GM18909 (cell line): ENCODE data around the gene CTDSPL.

Source experiments
- ATAC-seq: cut with Tn5 transposase; IDR thresholded peaks from one replicate; pipeline ENCODE4 v1.9.1; 2021; ENCODE audit warnings: mild to moderate bottlenecking; ENCODE audit not compliant: unreplicated experiment, poor library complexity

Gene CTDSPL

DNA sequence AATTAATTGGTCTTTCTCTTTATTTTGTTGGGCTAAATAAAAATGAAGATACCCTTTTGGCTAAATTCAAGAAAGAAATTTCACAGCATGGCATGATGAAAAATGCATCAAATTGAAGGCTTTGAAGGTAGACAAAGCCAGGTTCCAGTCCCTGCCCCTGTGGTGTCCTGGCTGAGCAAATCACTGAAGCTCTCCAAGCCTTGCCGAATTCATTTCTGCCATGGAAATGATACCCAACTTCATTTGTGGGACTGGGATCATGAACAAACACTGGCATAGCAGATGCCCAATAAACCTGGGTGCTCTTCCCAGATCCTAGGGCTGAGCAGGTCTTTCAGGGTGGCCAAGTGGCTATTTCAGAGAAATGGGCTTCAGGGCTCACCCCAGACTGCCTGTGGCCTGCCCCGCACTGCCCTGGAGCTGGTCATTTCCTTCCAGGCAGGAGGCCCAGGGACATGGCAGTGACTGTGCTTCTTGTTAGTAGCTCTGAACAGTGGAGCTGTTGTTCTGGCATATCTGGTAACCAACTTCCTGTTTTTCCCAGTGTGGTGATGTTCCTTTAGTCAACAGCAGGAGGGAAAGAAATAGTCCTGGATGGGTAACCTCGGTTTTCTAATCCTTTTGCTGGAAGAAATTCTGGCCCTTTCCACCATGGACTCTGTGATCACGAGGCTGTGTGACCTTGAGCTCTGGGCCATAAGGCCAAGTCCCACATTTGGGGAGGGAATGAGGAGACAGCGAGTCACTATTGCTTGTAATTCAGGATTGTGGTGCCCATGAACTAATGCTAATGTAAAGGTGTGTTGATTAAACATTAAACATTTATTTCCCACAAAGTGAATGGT is 47.6 kb downstream of the CTDSPL start:
- ATAC-seq, result no peak

DNA sequence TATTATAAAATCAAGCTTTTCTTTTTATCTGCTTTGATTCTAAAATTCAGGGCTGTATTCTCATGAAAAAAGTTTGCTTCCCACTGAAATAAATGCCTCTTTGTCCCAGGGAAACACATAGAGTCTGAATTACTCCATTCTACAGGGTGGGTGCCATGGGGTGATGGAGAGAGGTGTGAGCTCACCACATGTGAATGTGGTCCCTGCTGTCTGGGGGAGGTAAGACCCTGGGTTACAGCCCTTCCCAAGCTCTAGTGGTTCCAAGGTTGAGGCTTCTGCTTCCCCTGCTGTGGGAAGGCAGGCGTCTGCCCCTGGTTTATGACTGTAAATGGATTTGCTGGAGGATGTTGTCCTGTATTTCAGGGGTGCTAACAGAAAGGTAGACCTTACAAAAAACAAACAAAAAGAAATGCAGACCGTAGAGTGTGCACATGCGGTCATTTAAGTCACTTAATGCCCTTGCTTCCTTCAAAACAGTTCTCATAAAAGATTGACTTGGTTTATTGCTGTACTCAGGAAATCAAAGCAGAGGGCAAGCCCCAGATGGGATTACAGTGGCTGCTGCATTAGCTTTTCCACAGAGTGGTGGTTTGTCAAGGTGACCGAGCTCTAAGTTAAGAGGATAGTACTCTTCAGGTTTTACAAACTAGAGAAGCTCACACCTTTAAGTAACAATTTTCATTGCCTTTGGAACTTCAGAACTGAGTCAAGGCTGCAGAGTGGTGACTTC is 49.2 kb downstream of the CTDSPL start:
- no peak for ATAC-seq

DNA sequence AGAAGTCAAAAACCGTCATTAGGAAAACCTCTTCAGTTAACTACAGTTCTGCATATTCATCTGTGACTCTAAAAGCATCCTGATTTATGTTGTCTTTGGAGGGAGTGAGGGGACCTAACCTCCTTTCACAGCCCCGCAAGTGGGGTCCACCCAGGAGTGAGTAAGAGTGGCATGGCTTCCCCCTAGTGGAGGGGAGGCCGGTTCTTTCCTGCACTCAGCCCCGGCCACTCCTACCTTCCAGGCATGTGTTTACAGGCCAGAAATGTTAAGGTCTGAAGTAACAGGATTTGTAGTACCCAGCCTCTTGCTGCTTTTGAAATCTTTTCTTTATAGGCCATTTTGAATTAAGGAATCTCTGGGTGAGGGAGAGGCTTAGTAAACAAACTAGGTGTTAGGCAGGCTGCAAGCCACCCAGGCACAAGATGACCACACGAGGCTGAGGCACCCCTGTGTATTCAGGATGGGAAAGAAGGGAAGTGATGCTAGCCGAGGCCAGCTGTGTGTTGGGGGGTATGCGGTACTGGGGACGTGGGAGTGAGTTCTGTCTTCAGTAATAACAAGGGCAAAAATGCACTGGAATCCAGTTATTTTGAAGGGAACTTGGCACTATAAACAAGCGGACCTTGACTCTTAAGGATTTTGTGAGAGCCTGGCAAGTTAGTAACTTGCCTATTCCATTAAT is 50.5 kb downstream of the CTDSPL start:
- no peak for ATAC-seq

DNA sequence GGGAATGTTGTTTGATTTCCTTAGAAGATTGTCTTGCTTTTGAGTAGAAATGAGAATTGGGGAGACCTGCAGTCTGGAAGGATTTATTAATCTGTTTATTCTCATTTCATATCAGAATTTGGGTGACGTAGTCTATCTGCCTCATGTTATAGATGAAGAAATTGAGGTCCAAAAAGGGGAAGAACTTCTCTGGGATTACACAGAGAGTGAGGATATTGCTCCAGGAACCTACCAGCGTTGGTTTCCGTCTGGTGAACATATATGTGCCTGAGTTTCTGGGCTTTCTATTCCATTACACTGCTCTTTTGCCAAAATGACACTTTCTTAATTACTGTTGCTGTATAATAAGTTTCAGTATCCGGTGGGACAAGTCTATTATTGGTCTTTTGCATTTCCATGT is 51.8 kb downstream of the CTDSPL start:
- ATAC-seq, result no peak

DNA sequence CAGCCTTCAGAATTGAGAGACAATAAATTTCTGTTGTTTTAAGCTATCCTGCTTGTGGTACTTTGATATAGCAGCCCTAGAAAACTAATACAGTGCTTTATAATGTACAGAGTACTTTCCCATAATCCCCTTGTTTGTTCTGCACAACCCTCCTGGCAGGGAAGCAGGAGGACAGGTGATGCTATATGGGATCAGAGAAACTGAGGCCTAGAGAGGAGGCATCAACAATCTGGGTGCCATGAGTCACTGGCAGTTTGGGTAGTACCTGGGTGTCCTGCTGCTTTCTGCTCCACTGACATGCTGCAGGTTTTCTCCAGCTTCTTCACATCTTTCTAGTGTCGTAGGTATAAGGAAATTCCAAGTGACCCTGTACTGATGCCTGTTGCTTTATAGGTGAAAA is 55.0 kb downstream of the CTDSPL start:
- ATAC-seq, result no peak

DNA sequence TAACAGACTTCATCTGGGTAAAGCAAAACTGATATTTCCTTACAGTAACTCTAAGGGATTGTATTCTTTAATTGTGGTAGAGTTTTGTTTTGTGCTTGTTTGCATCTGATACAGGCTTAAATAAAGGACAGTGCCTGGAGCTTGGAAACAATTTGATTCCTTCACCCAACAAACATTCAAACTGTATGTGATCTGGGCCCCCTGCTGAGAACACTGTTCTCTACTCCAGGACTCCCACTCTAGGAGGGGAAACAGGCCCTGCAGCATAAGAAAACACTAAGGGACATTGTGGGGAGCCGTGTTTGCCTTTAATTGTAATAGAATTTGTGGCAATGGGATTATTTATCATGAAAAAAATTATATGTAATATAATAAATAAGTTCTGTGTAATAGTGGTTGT is 56.9 kb downstream of the CTDSPL start:
- ATAC-seq, result no peak

DNA sequence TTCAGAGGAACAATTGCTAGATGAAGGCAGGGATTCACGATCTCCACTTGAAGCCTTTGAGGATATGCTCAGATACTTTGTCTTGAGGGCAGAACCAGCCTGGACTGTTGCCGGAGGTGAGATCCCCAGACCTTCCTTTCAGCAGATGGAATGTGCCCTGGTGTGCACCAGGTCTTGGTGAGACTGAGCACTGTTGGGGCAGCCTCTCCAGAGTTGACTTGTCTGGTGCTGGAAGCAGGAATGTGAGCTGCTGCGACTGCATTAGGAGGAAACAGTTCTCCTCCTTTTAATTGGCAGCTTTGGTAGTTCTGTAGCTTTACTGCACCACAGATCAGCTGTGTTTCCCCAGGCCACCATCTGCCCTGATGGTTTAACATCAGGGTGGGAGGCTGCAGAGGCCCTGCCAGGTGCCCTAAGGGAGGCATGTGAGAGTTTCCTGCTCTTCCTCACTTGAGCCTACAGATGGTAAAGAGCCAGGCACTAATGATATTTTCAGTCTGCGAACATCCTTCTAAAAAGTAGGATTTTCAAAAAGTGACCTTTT is 58.5 kb downstream of the CTDSPL start:
- no peak for ATAC-seq

DNA sequence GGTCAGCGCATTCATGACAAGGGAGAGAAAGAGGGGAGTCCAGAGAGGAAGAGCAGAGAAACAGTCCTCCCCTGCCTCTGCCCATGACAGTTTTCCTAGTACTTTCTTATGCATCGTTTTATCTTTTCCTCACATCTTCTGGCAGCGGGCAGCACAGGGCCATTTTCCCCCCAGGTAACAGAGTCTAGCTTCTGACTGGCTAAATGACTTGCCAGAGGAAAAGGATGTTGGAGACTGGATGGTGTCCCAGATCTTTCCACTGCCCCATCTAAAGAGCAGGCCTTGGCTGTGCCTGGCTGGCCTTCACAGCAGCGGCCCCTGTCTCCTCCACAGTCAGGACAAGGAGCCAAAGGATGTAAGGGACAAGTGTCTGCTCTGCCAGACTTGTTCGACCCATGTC is 59.3 kb downstream of the CTDSPL start:
- no peak for ATAC-seq

DNA sequence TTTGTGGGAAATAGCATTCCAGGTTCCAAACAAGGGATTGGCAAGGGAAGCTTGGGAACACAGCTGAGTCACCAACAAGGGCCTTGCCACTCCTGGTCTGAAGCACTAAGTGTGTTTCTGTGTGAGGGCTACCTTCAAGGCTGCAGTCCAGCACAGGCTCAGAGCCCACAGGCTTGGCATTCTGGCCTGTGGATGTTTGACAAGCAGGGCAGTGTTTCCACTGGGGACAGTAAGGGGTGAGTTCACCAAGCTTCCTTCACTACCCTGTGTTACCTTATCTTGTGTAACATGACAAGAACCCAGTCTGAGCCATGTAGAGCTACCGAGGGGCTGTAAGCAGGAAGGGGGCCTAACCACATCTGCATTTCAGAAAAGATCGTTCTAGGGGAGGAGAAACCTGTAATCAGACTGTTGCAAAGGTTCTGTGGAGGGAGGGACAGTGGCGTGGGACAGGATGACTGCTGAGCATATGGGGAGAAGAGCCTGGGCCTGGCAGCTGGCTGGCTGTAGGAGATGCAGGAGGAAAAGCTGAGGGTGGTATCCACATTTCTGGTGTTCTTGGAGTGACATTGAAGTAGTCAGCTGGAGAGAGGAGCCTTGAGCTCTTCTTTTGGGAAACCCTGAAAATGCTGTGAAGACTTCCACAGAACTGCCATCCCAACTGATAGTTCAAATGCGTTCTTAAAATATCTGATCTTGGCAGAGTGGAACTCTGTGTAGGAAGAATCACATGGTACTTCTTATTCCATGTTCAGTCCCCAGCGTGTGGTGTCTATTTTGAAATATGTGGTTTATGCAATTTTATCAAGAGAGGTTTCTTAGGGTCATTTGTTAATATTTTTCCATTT is 61.3 kb downstream of the CTDSPL start:
- ATAC-seq, result no peak

DNA sequence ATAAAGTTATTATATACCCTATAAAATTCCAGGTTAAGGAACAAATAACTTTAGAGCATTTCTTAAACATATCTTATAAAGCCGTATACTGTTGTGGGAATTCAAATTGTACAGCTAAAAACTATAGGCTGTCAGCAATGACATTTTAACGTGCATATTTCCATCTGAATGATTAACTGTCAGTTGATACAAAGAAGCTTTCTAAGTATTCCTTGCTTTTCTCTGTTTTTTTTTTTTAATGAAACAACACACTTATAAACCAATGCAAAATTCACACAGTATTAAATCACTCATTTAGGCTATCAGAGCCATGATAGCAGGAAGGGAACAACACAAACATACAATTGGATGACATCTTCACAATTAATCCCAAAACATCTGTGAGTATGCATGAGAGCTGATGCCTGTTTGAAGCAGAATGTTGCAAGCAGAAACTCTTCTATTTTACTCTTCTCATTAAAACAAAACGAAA is 61.9 kb downstream of the CTDSPL start:
- ATAC-seq, result no peak

DNA sequence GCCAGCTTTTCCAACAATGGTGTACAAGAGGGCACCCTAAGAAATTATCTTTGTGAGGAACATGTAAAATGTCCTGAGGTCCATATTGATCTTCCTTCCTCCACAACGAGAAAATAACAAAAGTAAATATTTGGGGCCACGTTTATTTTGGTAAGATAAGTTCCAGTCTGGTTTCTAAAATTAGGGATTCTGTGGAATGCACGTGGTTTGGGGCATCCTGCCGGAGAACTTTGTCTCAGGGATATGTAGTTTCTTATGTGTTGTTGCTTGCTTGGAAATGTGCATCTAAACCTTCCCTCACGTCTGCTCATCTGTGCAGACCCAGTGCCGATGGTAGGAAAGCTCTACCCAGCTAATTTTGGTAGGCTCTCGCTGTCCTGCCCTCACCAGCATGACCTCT is 62.8 kb downstream of the CTDSPL start:
- ATAC-seq, result no peak

DNA sequence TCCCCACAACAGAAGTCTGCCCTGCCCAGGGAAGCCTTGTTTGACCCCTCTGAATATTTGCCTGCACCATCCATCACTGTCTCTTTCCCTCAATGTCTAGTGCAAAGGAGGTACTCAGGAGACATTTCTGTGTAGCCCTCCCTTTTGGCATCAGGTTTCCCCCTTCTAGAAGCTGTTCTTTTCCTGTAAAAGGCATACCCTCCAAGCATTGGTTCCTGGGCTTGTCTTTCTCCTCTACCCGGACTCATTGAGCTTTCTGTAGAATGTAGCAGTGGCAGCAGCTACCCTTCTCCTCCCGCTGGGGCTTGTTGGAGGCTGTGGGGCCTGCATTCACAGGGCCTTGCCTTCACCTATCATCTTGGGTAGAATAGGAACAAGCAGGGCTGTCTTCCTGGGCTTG is 63.5 kb downstream of the CTDSPL start:
- no peak for ATAC-seq

DNA sequence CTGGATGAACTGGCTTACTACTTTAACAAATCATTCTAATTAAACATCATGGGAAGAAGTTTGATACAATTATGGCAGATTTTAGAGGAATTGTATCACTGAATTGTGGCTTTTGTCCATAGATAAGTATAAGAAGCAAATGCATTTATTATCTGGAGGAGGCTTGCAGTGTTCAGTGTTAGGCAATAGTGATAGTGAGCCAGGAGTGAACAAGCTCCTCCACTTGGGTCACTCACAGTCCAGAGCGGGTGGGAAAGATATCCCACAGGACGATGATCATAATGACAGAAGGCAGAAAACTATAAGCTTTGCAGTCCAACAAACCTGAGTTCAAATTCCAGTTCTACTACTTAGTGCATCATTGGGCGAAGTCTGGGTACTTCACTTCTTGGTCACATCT is 64.9 kb downstream of the CTDSPL start:
- no peak for ATAC-seq

DNA sequence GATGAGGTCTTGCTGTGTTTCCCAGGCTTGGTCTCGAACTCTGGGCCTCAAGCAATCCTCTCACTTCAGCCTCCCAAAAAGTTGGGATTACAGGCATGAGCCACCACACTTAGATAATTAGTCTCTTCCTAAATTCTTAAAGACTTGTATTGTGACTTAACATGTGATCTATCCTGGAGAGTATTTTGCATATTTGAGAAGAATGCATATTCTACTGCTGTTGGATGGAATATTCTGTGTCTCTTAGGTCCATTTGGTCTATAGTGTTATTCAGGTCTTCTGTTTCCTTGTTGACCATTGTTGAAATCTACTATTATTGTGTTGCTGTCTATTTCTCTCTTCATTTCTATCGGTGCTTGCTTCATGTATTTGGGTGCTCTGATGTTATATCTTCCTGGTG is 68.8 kb downstream of the CTDSPL start:
- ATAC-seq, result no peak

DNA sequence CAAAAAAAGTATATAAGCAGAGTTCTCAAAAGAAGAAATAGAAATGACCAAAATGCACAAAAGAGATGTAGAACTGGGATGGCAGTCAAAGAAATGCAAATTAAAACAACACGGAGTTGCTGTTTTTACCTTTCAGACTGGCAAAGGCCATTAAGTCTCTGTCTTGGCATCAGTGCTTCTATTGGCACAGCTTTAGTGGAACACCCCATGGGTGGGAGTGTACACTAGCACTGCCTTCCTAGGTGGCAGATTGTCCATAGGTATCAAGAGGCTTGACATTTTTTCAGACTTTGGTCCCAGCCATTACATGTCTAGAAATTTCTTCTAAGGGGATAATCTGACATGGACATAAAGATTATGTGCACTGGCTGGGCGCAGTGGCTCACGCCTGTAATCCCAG is 70.8 kb downstream of the CTDSPL start:
- ATAC-seq, result no peak

DNA sequence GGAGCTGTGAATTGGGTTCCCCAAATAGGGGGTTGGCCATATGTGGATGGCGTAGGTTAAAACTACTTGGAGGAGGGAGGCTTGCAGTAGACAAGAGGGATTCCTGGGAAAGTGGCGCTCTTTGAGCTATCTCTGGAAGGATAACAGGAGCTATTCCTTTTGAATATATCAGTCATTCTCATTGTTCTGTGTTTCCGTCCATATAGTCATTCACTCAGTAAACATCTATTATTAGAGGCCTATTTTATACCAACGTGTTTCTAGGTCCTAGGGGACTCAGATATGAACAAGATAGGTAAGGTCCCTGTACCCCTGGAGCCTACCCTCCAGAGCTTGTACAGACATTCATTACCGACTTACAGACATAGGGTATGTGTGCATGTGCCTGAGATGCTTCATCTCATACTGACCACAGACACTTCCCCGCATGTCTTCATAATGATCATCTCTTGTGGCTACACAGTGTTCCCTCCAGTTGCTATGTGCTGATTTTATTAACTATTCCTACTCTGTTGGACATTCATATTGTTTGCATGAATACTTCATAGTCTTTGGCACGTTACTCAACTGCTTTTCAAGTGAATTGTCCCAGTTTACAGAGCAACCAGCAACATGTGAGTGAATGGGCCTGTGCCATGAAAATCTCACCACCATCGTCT is 73.1 kb downstream of the CTDSPL start:
- ATAC-seq, result no peak

DNA sequence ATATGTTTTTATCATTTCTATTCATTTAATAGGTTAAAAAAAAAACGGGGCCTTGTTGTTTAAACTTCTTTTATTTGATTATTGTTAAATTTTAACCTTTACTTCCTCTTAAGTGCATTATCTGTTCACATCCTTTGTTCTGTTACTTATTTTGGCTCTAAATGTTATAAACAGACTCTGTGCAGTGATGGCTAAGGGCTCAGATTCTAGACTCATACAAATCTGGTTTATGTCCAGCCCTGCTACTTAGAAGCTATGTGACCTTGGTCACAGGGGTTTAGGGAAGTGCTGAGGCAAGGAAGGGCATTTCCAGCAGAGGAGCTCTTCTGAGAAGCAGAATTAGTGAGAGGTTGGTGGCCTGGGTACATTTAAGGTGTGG is 73.6 kb downstream of the CTDSPL start:
- no peak for ATAC-seq

DNA sequence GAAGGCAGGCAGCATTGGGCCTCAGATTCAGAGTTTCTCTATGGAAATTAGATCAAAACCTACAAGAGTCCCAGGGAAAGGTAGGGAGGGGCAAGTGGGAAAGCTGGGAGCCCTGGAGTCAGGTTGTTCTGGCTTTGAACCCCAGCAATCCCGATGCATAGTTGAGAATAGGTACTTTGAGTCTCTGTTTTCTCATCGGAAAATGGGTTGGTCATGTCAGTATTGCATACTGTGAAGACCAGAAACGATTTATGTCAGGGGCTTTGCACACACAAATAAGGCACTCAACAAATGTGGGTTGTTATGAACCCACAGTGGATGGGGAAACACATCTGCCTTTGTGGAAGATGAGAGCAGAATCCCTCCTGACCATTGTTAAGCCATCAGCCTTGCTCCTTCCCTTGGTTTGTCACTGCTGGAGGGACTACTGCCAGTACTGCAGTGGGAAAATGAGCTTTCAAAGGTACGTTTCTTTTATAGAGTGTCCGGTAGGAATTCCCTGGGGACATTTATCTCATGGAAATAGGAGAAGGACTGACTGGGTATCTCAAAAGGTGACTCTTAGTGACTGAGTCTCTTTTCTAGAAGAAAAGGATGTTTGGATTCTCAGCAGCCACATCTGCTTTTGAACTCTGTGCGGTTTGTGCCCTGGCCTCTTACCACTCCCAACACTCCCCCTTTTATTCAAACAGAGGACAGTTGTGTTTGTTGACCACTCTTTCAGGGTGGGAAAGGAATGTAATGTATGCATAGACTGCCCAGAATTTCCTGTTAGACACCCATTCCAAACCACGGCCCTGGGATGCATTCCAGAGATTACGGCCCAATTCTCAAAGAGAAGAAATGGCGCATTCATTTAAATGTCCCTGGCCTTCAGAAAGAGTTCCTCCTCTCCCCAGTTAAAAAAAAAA is 74.3 kb downstream of the CTDSPL start:
- no peak for ATAC-seq

DNA sequence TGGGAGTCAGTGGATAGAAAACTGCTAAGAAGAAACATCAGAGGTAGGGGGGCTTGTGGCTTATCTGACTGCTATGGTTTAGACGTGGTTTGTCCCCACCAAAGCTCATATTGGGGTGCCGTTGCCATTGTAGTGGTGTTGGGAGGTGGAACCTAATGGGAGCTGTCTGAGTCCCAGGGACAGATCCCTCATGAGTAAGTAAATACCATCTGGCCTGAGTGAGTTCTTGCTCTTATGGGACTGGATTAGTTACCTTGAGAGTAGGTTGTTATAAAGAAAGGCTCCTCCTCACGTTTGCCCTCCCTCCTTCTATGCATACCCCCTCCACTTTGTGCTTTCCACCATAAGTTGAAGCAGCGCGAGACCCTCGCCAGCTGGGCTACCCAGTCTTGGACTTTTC is 75.5 kb downstream of the CTDSPL start:
- no peak for ATAC-seq
